Memory B cell (primary cell): Measurements from ENCODE around the gene CLGN.
A peak's percentile ranks its signal among the peaks of the same experiment; 100 is the strongest.

Experiments
- ATAC-seq: fragments of 150-1000 bp; cut with Tn5 transposase; 2 replicates; pipeline ENCODE4 v1.10.0; 2021; ENCODE audit warnings: low read depth, mild to moderate bottlenecking, moderate library complexity
- DNase-seq, 2 donors: peaks; one replicate each; pipeline ENCODE4 v3.0.0; 2022; ENCODE audit warnings: low spot score in 2 of 2
- H3K27ac Mint-ChIP-seq: one replicate; pipeline ENCODE4 v1.8.0; 2022; ENCODE audit warnings: mild to moderate bottlenecking, moderate library complexity, mixed read lengths
- H3K27me3 Mint-ChIP-seq: one replicate; pipeline ENCODE4 v1.8.0; 2022; ENCODE audit warnings: mixed read lengths
- H3K36me3 Mint-ChIP-seq: one replicate; pipeline ENCODE4 v1.8.0; 2022; ENCODE audit warnings: mild to moderate bottlenecking, mixed read lengths
- H3K4me1 Mint-ChIP-seq: one replicate; pipeline ENCODE4 v1.8.0; 2022; ENCODE audit warnings: mixed read lengths
- H3K4me3 Mint-ChIP-seq: one replicate; pipeline ENCODE4 v1.8.0; 2022; ENCODE audit warnings: mild to moderate bottlenecking, moderate library complexity, mixed read lengths
- H3K9me3 Mint-ChIP-seq: one replicate; pipeline ENCODE4 v1.8.0; 2022; ENCODE audit warnings: mixed read lengths

The CLGN gene

GRCh38 chr4:140361099-140361498 is 66.3 kb downstream of the CLGN start:
- Mint-ChIP-seq H3K36me3 (no peaks in the 10 kb centered on the region), H3K4me3 (no peak overlapping the region), H3K9me3 (no peaks in the 10 kb centered on the region), H3K27ac (no peak overlapping the region), H3K4me1 (peaks cover 4% of the 10 kb centered on the region), H3K27me3 (peaks cover 5% of the 10 kb centered on the region)
- ATAC-seq (no peak), DNase-seq (no peak)

- Mint-ChIP-seq H3K9me3 (no peaks in the 10 kb centered on the region), H3K4me3 (no peak overlapping the region), H3K36me3 (no peaks in the 10 kb centered on the region), H3K4me1 (peaks cover 4% of the 10 kb centered on the region), H3K27me3 (peaks cover 5% of the 10 kb centered on the region), H3K27ac (no peak overlapping the region)
- peak; percentile 67 to 78 for DNase-seq
- ATAC-seq, result peak; percentile 97
These were observed 67.7 kb downstream of the CLGN start for GRCh38 chr4:140359562-140360427.

DNA sequence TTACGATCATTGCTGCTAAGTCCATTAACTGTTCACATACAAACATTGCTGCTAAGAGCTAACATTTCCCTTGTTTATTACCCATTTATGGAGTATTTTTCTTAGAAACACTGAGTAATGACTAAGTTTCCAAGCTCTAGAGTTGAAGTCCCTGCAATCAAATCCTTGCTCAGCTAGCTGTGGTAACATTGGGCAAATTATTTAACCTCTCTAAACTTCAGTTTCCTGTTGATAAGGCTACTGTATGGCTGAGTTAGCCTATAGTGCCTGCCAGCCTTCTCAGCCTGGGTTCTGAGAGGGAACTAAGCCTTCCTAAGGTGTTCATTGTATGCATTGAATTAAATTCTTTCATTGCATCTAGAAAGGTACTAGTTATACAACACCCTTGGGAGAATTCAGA is 69.2 kb downstream of the CLGN start:
- no peaks in the 10 kb centered on the region for H3K36me3 Mint-ChIP-seq
- H3K4me1 Mint-ChIP-seq, result peaks cover 4% of the 10 kb centered on the region
- H3K9me3 Mint-ChIP-seq, result no peaks in the 10 kb centered on the region
- ATAC-seq, result no peak
- peaks cover 5% of the 10 kb centered on the region for H3K27me3 Mint-ChIP-seq
- H3K27ac Mint-ChIP-seq, result no peak overlapping the region
- no peak for DNase-seq
- no peak overlapping the region for H3K4me3 Mint-ChIP-seq

DNA sequence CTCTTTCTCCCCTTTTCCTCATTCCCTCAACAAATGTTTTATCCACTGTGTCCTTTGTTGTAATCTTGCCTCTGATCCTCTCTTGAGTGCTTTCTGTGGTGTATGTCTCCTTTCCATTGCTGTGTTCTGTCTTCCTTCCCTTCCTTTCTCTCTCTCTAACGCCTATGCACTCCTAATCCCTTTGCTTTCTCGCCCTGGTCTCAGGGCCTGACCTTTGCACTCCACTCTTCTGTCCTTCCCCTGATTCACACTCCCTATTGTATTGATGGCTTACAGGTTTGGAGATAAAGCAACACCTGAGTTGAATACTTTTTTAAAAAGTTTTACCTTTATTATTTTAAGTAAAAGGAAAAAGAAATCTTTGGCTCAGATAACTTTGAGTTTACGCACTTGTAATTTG is 69.6 kb downstream of the CLGN start:
- peaks cover 5% of the 10 kb centered on the region for H3K27me3 Mint-ChIP-seq
- DNase-seq (no peak), ATAC-seq (no peak)
- H3K36me3 Mint-ChIP-seq, result no peaks in the 10 kb centered on the region
- no peak overlapping the region for H3K27ac Mint-ChIP-seq
- no peaks in the 10 kb centered on the region for H3K9me3 Mint-ChIP-seq
- H3K4me3 Mint-ChIP-seq, result no peak overlapping the region
- peaks cover 4% of the 10 kb centered on the region for H3K4me1 Mint-ChIP-seq

DNA sequence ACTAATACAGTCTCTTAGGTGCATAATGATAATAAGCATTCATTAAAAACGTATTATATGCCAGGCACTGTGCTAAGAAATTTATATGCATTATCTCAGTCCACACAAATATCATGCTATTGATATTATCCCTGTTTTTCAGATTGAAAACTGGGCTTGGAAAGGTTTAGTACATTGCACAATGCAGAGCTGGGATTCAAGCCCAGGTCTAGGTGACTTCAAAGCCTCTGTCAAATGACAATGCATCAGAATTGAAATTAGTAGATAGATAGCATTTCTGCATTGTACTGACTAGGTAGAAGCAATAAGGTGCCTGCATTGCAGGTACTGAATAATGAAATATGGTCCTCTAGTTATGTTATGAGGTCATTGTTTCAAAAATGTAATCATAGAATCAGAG is 72.2 kb downstream of the CLGN start:
- H3K9me3 Mint-ChIP-seq, result no peaks in the 10 kb centered on the region
- no peak for DNase-seq
- no peak overlapping the region for H3K27ac Mint-ChIP-seq
- H3K27me3 Mint-ChIP-seq, result peaks cover 10% of the 10 kb centered on the region
- H3K36me3 Mint-ChIP-seq, result no peaks in the 10 kb centered on the region
- H3K4me1 Mint-ChIP-seq, result peaks cover 4% of the 10 kb centered on the region
- ATAC-seq, result no peak
- no peak overlapping the region for H3K4me3 Mint-ChIP-seq

GRCh38 chr4:140353786-140354185 is 73.7 kb downstream of the CLGN start:
- no peaks in the 10 kb centered on the region for H3K36me3 Mint-ChIP-seq
- peaks cover 14% of the 10 kb centered on the region for H3K27me3 Mint-ChIP-seq
- no peak overlapping the region for H3K27ac Mint-ChIP-seq
- no peaks in the 10 kb centered on the region for H3K4me1 Mint-ChIP-seq
- ATAC-seq, result no peak
- H3K9me3 Mint-ChIP-seq, result no peaks in the 10 kb centered on the region
- no peak for DNase-seq
- no peak overlapping the region for H3K4me3 Mint-ChIP-seq

DNA sequence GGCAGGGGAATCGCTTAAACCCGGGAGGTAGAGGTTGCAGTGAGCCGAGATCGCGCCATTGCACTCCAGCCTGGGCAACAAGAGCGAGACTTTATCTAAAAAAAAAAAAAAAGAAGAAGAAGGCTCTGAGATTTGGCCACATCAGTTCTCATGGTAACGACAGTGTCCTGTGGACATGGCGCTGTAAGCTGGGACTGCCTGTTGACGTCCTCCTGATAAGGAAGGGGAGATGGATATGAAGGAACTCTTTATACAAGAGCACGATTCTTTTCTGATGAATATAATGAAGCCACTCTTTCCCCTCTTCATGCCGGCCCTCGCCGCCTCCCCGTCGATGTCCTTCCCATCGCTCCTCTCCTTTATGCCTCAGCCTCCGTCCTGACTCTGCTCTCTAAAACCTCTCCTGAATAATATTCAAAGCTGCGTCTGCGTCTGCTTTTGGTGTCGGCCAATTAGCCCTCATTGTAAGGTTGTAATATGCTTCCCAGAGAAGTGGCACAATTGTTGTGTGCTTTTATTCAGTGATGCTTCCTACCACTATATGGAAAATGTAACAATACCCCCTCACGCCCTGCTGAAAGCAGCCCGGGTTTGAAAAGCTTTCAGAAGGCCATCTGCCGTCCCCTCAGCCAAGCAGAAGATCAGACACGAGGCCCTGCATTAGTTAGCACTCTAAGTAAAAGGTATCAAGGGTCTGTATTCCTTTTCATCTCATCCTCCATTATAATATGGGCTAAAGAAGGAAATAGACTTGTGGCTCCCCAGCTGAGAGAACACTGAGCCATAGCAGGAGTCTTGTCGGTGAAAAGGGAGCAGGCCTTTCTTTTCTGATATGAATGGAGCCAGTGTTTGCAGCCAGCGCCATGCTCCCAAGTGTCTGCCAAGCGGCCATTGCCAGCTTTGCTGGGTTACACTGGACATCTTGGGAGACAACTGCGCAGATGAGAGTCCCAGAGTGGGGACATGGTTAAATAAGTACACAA is 76.1 kb downstream of the CLGN start:
- Mint-ChIP-seq H3K4me3 (no peak overlapping the region), H3K4me1 (no peaks in the 10 kb centered on the region), H3K27me3 (peaks cover 14% of the 10 kb centered on the region), H3K36me3 (no peaks in the 10 kb centered on the region), H3K9me3 (no peaks in the 10 kb centered on the region), H3K27ac (no peak overlapping the region)
- DNase-seq (no peak), ATAC-seq (no peak)

- Mint-ChIP-seq H3K36me3 (no peaks in the 10 kb centered on the region), H3K4me3 (no peak overlapping the region), H3K9me3 (no peaks in the 10 kb centered on the region), H3K27ac (no peak overlapping the region), H3K4me1 (no peaks in the 10 kb centered on the region), H3K27me3 (peaks cover 16% of the 10 kb centered on the region)
- ATAC-seq, result no peak
- no peak for DNase-seq
These were observed 77.6 kb downstream of the CLGN start for GRCh38 chr4:140349816-140350215.

- H3K4me1 Mint-ChIP-seq, result peaks cover 4% of the 10 kb centered on the region
- DNase-seq (no peak), ATAC-seq (no peak)
- no peak overlapping the region for H3K4me3 Mint-ChIP-seq
- H3K27me3 Mint-ChIP-seq, result peaks cover 23% of the 10 kb centered on the region
- no peaks in the 10 kb centered on the region for H3K9me3 Mint-ChIP-seq
- H3K36me3 Mint-ChIP-seq, result no peaks in the 10 kb centered on the region
- no peak overlapping the region for H3K27ac Mint-ChIP-seq
These were observed 81.3 kb downstream of the CLGN start for GRCh38 chr4:140346136-140346535.

GRCh38 chr4:140344621-140345020 is 82.8 kb downstream of the CLGN start:
- H3K4me1 Mint-ChIP-seq, result peaks cover 4% of the 10 kb centered on the region
- H3K36me3 Mint-ChIP-seq, result no peaks in the 10 kb centered on the region
- H3K9me3 Mint-ChIP-seq, result no peaks in the 10 kb centered on the region
- no peak overlapping the region for H3K4me3 Mint-ChIP-seq
- H3K27me3 Mint-ChIP-seq, result peaks cover 20% of the 10 kb centered on the region
- ATAC-seq (no peak), DNase-seq (no peak)
- no peak overlapping the region for H3K27ac Mint-ChIP-seq

DNA sequence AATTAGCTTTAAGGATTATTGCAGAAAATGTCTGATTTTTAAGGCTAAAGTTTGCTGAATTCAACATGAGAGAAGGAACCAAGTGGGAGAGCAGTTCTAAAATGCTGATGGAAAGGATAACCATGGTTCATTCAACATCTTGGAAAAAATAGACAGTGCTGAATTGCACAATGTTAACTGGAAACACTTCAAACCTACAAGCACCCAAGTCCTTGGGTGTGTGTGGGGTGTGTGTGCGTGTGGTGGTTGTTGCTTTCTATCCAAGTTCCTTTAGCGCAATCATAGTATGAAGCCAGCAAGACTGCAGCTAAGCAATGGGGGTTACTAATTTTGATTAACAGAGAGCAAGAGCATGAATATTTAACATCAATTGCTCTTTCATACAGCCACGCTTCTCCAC is 83.3 kb downstream of the CLGN start:
- Mint-ChIP-seq H3K9me3 (no peaks in the 10 kb centered on the region), H3K4me1 (peaks cover 4% of the 10 kb centered on the region), H3K36me3 (no peaks in the 10 kb centered on the region), H3K27me3 (peaks cover 19% of the 10 kb centered on the region), H3K4me3 (no peak overlapping the region), H3K27ac (no peak overlapping the region)
- DNase-seq (no peak), ATAC-seq (no peak)

DNA sequence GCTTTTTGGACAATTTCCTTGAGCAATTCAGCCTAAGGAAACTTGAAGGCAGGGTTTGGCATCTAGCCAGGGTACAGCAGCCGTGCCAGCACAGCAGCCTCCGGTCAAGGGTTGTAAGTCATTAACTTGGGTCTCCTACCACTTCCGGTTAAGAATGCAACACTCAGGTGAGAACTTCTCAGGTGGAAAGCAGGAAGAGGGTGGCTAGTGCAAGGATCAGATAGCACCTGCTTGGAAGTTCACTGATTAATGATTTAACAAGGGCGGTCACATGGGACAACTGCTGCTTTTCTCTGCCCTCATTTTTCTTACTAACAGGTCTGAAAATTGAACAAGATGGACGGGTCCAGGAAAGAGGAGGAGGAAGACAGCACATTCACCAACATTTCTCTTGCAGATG is 84.1 kb downstream of the CLGN start:
- Mint-ChIP-seq H3K27ac (no peak overlapping the region), H3K27me3 (peaks cover 19% of the 10 kb centered on the region), H3K4me1 (peaks cover 4% of the 10 kb centered on the region), H3K9me3 (no peaks in the 10 kb centered on the region), H3K4me3 (no peak overlapping the region), H3K36me3 (no peaks in the 10 kb centered on the region)
- no peak for DNase-seq
- no peak for ATAC-seq

DNA sequence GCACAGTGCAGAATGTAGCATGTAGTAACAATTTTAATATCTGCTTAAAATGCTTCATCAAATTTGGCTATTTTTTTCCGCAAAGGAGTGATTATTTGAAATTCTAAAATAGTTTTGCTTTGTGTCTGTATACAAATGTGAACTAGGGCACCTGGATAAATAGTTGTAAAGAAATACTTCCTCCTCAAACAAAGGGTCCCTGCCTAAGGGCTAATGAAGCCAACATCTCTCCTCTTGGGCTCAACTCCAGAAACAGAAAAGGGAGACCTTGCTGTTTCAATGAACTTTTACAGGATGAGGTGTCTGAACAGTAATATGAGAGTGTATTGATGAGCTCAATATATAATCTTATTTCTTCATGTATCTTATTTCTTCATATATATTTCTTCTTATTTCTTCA is 84.8 kb downstream of the CLGN start:
- no peak for ATAC-seq
- no peak overlapping the region for H3K4me3 Mint-ChIP-seq
- no peaks in the 10 kb centered on the region for H3K9me3 Mint-ChIP-seq
- DNase-seq, result no peak
- H3K4me1 Mint-ChIP-seq, result peaks cover 4% of the 10 kb centered on the region
- no peak overlapping the region for H3K27ac Mint-ChIP-seq
- H3K27me3 Mint-ChIP-seq, result peaks cover 17% of the 10 kb centered on the region
- H3K36me3 Mint-ChIP-seq, result no peaks in the 10 kb centered on the region
